Myometrial cell (primary cell): ENCODE results near the gene PPY. TPM values are rescaled to one million over a fixed set of nuclear protein-coding genes. Genes with fewer than 3 reads are reported as not detected.

ENCODE experiments used
- total RNA-seq: library from RNA; depleted of rRNA; stranded (reverse); fragments of >200 nt; gene quantifications from 2 replicates; pipeline ENCODE4 v1.2.3, GENCODE V29; 2015

Gene PPY, protein sequence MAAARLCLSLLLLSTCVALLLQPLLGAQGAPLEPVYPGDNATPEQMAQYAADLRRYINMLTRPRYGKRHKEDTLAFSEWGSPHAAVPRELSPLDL
- not detected in 2 replicates for total RNA-seq

DNA sequence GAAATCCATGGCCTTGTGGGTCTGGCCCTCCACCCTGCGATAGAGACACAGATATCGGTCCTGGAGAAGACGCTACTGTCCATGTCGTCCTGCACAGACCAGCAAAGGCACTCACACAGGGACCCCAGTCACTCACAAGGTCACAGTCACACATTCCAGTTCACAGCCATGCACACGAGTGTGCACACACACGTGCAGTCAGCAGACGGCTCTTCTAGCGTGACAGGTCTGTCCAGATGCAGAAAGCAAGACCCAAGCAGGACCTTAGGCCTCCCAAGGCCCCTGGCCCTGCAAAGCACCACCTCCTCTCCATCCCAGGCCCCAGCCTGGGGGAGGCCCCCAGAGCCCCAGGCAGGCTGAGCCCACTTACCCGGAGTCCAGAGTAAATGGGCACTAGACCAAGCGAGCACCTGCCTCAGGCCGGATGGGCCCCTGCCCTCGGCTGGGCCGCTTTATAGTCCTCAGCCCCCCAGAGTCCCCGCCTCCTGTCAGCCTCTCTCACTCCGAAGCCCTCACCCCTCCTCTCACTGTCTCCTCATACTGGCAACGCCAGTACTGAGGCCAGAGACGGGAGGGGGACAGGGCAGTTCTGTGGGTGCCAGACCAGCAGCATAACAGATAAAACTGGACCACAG lies at the start of gene PPY:
TSS of gene PPY (minus strand) at position 426 of the 635 bp plus-strand sequence. CDS start 822 bp downstream, outside the sequence.

DNA sequence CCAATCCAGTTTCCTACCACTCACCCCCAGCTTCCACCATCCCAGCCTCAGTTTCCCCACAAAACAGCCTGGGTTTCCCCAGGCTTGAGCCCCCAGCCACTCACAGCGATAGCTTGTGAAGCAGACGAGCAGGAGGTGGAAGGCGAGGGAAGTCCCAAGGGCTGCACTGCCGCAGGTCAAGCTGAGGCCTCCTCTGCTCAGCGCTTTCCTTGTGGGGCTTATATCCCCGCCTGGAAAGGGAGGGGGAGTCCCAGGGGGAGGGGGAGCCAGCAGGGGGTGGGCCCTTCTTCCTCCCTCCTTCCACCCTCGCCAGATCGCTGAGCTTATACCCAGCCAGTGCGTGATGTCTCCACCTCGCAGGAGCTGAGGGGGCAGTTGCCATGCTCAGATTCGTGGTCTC lies 11.5 kb upstream of the PPY start, which contains the start of gene PYY:
TSS of gene PYY (minus strand) at position 195 of the 400 bp plus-strand sequence. CDS start 457 bp downstream, outside the sequence.

DNA sequence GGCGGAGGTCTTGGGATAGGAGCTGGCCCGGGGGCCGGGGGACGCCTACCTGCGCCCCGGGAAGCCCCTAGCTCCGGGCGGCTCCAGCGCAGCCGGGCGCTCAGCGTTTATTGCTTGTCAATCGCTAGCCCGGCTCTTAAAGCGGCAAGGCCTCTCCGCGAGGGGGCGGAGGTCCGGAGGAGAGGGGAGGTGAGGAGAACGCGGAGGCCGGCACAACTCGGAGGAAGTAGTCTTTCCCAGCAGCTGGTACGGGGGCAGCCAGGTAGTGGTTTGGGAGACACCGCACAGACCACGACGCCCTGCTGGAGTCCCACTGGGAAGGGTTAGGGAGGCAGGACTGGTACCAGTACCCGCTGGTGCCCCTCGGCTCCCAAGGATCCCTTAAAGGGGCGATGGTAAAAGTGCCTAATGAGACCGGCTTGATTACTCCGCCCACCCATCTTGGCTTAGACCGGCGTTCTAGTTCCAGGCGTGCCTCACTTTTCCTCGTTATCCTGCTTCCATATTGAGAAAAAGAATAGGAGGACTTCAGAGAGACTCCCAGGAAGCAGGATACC lies 34.8 kb downstream of the PPY start, which contains the start of gene MPP2:
TSS of gene MPP2 (minus strand) at position 112 of the 557 bp plus-strand sequence. CDS start 3,076 bp downstream, outside the sequence.

Other genes starting within 250 kb of the PPY start
- gene SOST, start 183.7 kb downstream of the PPY start, total RNA-seq = not detected in 2 replicates
- 37.6 and 40.9 TPM in 2 replicates for gene DUSP3, start 163.5 kb downstream of the PPY start, total RNA-seq
- not detected in 2 replicates for gene CFAP97D1, start 162.0 kb downstream of the PPY start, total RNA-seq
- 2.9 and 3.5 TPM in 2 replicates for gene MPP3, start 109.3 kb downstream of the PPY start, total RNA-seq
- not detected in 2 replicates for gene CD300LG, start 95.3 kb downstream of the PPY start, total RNA-seq
- gene MPP2, start 34.9 kb downstream of the PPY start, total RNA-seq = 0.58 and 3.9 TPM in 2 replicates
- gene PYY, start 11.5 kb upstream of the PPY start, total RNA-seq = not detected in 2 replicates
- gene NAGS, start 62.1 kb upstream of the PPY start, total RNA-seq = 10.1 and 10.8 TPM in 2 replicates
- gene TMEM101, start 72.5 kb upstream of the PPY start, total RNA-seq = 78.2 and 83.9 TPM in 2 replicates
- gene LSM12, start 124.2 kb upstream of the PPY start, total RNA-seq = 50.2 and 60.8 TPM in 2 replicates
- gene G6PC3, start 128.3 kb upstream of the PPY start, total RNA-seq = 44.8 and 57.4 TPM in 2 replicates
- 28.0 and 38.5 TPM in 2 replicates for gene HDAC5, start 181.2 kb upstream of the PPY start, total RNA-seq
- gene HROB, start 199.5 kb upstream of the PPY start, total RNA-seq = 4.0 and 5.7 TPM in 2 replicates
- gene ASB16, start 228.2 kb upstream of the PPY start, total RNA-seq = not detected in 2 replicates
- 26.8 and 45.3 TPM in 2 replicates for gene TMUB2, start 244.5 kb upstream of the PPY start, total RNA-seq